Transverse colon (tissue), 4 donors: ENCODE measurements around the gene SNX13. TPM values are rescaled to one million over a fixed set of nuclear protein-coding genes. Genes with fewer than 3 reads are reported as not detected.

Source experiments
- DNase-seq: peaks from one replicate; pipeline ENCODE4 v3.0.0-alpha.2; 2019
- H3K27ac ChIP-seq, 4 donors: fragments of 200-600 bp; sonication (generic); 2 replicates each; pipeline ENCODE4 v1.5.1; 2016 to 2018; ENCODE audit warnings: inconsistent platforms in 4 of 4
- H3K27me3 ChIP-seq: fragments of 200-600 bp; sonication (generic); 2 replicates; pipeline ENCODE4 v1.5.1; 2017; ENCODE audit warnings: inconsistent platforms
- H3K36me3 ChIP-seq, 4 donors: fragments of 200-600 bp; sonication (generic); 2 replicates each; pipeline ENCODE4 v1.5.1; 2017 to 2019; ENCODE audit warnings: inconsistent platforms in 4 of 4
- H3K4me1 ChIP-seq, 4 donors: fragments of 200-600 bp; sonication (generic); 2 replicates each; pipeline ENCODE4 v1.5.1; 2017 to 2020; ENCODE audit warnings: inconsistent platforms in 4 of 4
- H3K4me3 ChIP-seq, 4 donors: fragments of 200-600 bp; sonication (generic); 1 replicate in 1 of 4; 2 replicates in 3 of 4; pipeline versions ENCODE4 v1.5.1 to v1.6.1; 2017 to 2019; ENCODE audit warnings: inconsistent platforms in 4 of 4
- H3K9me3 ChIP-seq, 2 donors: fragments of 200-600 bp; sonication (generic); 2 replicates each; pipeline ENCODE4 v1.5.1; 2017 to 2019; ENCODE audit warnings: inconsistent platforms in 2 of 2
- EP300 ChIP-seq: sonication (generic); formaldehyde crosslinking; IDR thresholded peaks from one replicate; pipeline ENCODE4 v1.6.1; 2017; ENCODE audit warnings: antibody characterized with exemption, low read depth
- POLR2A ChIP-seq: fragments of 450-650 bp; IDR thresholded peaks from one replicate; pipeline ENCODE4 v1.6.1; 2016; ENCODE audit warnings: antibody characterized with exemption, mild to moderate bottlenecking, moderate library complexity
- POLR2AphosphoS5 ChIP-seq, 3 donors: sonication (generic); formaldehyde crosslinking; IDR thresholded peaks; one replicate each; pipeline ENCODE4 v1.6.1; 2016; ENCODE audit warnings: antibody characterized with exemption in 3 of 3
- WGBS, 2 donors: methylation state at CpG; one replicate each; pipeline ENCODE4 v1.1.5; 2018; ENCODE audit warnings: low coverage in 1 of 2; 5-methylcytosine and 5-hydroxymethylcytosine counted together
- in situ Hi-C, 4 donors: fragments of 200-750 bp; cut with MboI; loops; one replicate each; pipeline versions ENCODE4 v1.15.0 to v1.15.1; 2017; ENCODE audit warnings: low sequenced_read_pairs in 3 of 4, low pct_ligation_motif_present in 1 of 4, low pct_unique_long_range_greater_than_20kb in 1 of 4
- intact Hi-C: fragments of 100-400 bp; cut with DNase I; formaldehyde crosslinking; loops from one replicate; pipeline ENCODE4 v1.15.1; 2023; ENCODE audit warnings: low total_unique reads
- total RNA-seq, 4 donors: library from RNA; depleted of rRNA; stranded (reverse); fragments of >200 nt; gene quantifications; one replicate each; pipeline ENCODE4 v1.1.0, GENCODE V29; 2016
- TF ChIP-seq, protein P1 (sequence below), 5 experiments: fragments of 200-600 bp in 3 of 5; fragments of 450-650 bp in 2 of 5; sonication (generic) in 3 of 5; IDR thresholded peaks; 1 replicate in 2 of 5; 2 replicates in 3 of 5; pipeline ENCODE4 v1.5.1; 2016 to 2017; ENCODE audit warnings: antibody characterized with exemption in 5 of 5, inconsistent platforms in 3 of 5, mild to moderate bottlenecking in 2 of 5, moderate library complexity in 1 of 5

The SNX13 gene
- total RNA-seq, 4 donors from 2014 or later, result 11.3 to 83.8 (median 69.0) TPM

DNA sequence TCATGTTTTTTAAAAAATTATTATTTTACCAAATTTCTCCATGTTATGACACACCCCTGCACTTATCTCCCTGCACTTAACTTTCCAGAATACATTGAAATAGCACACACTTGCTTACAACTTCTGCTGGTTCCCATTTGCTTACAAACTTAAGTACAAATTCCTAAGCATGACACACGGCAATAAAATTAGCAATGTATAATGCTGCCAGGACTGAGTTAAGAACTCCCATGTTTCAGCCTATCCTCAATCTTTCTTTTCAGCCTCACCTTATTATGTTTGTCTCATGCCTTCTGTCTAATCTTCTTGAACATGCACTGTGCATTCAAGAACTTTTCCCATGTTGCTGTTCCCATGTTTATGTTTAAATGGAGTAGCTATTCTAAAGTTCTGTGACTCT, 46.6 kb upstream of the SNX13 start:
- intact Hi-C loops, result no loop called here
- DNase-seq, result no peak
- WGBS, 2 donors, result 29 to 50% methylated on average over 1 of the region's 1 CpG
- Histone ChIP-seq H3K4me1 (peaks cover 4 to 45% (median 25%) of the 10 kb centered on the region in 4 donors), H3K27me3 (no peaks in the 10 kb centered on the region), H3K4me3 (no peak overlapping the region), H3K27ac (peak overlapping the region; percentile 3 to 87 (median 60)), H3K9me3 (no peaks in the 10 kb centered on the region), H3K36me3 (no peaks in the 10 kb centered on the region)
- TF ChIP-seq, protein P1, sequence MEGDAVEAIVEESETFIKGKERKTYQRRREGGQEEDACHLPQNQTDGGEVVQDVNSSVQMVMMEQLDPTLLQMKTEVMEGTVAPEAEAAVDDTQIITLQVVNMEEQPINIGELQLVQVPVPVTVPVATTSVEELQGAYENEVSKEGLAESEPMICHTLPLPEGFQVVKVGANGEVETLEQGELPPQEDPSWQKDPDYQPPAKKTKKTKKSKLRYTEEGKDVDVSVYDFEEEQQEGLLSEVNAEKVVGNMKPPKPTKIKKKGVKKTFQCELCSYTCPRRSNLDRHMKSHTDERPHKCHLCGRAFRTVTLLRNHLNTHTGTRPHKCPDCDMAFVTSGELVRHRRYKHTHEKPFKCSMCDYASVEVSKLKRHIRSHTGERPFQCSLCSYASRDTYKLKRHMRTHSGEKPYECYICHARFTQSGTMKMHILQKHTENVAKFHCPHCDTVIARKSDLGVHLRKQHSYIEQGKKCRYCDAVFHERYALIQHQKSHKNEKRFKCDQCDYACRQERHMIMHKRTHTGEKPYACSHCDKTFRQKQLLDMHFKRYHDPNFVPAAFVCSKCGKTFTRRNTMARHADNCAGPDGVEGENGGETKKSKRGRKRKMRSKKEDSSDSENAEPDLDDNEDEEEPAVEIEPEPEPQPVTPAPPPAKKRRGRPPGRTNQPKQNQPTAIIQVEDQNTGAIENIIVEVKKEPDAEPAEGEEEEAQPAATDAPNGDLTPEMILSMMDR (IDR thresholded peaks at IDR 0.05), result no peak
- no peak for TF ChIP-seq POLR2A
- TF ChIP-seq POLR2AphosphoS5 (IDR thresholded peaks at IDR 0.05), result peak in 1 of 3 donors; percentile 28
- no peak for TF ChIP-seq EP300
- in situ Hi-C loops, result no loop called here

DNA sequence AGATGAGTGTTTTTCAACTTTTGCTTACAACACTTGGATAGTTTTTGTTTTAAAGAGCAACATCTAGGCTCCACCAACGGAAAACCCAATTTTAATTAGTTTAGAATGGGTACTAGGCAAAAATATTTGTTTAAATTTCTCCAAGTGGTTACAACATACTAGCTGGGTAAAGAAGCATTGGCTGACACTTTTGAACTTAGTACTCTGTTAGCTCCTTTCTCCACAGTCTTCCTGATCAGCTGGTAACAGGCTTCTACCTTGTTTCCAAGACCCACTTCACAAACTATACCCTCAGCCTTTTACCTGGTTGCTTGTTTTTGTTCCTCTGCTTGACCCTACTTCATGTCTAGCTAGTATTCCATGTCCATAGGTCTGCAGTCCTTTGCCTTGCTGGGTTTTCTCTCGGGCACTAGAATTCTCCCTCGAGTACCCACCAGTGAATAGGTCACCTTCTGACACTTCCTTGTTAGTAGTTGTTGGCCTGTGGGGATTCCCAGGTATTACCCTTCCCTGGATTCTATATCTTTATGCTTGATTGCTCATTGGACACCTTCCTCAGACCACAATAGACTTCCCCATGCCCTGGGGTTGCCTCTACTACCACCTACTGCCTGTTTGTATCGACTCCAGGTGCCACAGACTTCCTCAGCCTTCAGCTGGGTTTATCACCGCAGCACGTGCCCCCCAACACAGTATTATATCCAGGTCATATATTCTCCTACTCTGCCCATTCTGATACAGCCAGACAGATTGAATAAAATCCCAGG, 45.4 kb upstream of the SNX13 start:
- no peak for DNase-seq

DNA sequence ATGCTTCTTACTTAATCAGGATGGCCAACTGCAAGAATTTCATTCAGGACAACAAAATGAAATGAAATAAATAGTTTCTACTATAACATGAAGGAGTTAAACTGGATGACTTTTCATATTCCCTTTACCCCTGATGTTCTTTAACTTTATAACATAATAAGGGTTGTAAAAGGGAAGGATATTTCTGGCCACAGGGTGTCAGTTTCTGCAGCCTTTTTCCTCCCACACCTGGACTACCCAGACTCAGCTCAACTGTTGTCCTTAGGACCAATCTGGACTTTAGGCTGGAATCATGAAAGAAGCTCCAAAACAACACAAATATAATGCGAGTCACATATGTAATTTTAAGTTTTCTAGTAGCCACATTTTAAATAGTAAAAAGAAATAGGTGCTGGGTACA, 44.0 kb upstream of the SNX13 start:
- in situ Hi-C loops (no loop called here), intact Hi-C loops (no loop called here)
- H3K36me3 ChIP-seq, result no peaks in the 10 kb centered on the region
- no peaks in the 10 kb centered on the region for H3K9me3 ChIP-seq
- H3K27me3 ChIP-seq, result no peaks in the 10 kb centered on the region
- H3K4me1 ChIP-seq, result peaks cover 4 to 45% (median 25%) of the 10 kb centered on the region in 4 donors
- peak; percentile 21 for DNase-seq
- no peak for TF ChIP-seq POLR2AphosphoS5 (IDR thresholded peaks at IDR 0.05)
- TF ChIP-seq EP300, result no peak
- TF ChIP-seq POLR2A, result no peak
- TF ChIP-seq, protein P1 (IDR thresholded peaks at IDR 0.05), result peak in 1 of 5 experiments; percentile 11
- peak overlapping the region in 1 of 4 donors; percentile 17 for H3K4me3 ChIP-seq
- 33 to 72% methylated on average over 1 of the region's 1 CpG for WGBS, 2 donors
- H3K27ac ChIP-seq, result peak overlapping the region; percentile 52 to 87 (median 79)

More for the DNA sequence above, 45.4 kb upstream of the SNX13 start:
- no peak overlapping the region for H3K4me3 ChIP-seq
- peak overlapping the region; percentile 43 to 87 (median 79) for H3K27ac ChIP-seq
- no peaks in the 10 kb centered on the region for H3K27me3 ChIP-seq
- TF ChIP-seq POLR2AphosphoS5 (IDR thresholded peaks at IDR 0.05), result no peak
- TF ChIP-seq, protein P1 (IDR thresholded peaks at IDR 0.05), result no peak
- TF ChIP-seq POLR2A, result no peak
- no peak for TF ChIP-seq EP300
- H3K9me3 ChIP-seq, result no peaks in the 10 kb centered on the region
- in situ Hi-C loops (no loop called here), intact Hi-C loops (no loop called here)
- peaks cover 4 to 45% (median 25%) of the 10 kb centered on the region in 4 donors for H3K4me1 ChIP-seq
- WGBS, 2 donors, result 79 to 90% methylated on average over 6 of the region's 6 CpGs
- no peaks in the 10 kb centered on the region for H3K36me3 ChIP-seq

DNA sequence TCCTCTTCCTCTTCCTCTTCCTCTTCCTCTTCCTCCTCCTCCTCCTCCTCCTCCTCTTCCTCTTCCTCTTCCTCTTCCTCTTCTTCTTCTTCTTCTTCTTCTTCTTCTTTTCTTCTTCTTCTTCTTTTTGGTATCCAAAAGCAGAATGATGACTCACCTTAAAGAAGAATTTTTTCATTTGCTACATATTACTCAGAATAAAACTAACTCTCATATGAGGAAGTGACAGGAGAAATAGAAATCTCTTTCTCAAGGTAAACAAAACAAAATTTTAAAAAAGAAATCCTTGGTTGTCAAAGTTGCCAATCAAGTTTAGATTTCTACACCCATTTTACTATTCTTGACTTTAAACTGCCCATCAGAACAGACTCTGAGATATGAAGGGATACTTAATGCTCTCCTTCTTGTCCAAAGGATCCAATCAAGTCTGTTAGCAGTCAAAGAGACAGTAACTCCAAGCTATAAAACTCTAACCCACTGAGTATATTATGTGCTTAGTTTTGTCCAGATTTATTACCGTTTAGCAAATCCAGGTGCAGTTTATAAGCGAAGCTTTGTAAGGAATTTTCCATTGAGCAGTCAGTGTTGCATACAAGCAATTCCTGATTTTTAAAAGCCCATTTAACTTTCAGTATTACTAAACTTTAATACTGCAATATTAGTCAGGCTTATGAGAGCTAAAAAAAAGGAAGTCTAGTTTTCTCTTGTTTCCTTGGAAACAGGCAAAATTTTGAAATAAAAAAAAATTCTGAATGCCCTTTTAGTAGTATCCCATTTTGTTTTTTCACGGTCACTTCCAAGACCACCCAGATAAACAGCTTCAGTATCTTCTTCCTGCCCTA, 43.1 kb upstream of the SNX13 start:
- Histone ChIP-seq H3K36me3 (no peaks in the 10 kb centered on the region), H3K27ac (peak overlapping the region; percentile 52 to 87 (median 79)), H3K4me1 (peaks cover 4 to 41% (median 25%) of the 10 kb centered on the region in 4 donors), H3K9me3 (no peaks in the 10 kb centered on the region), H3K4me3 (peak overlapping the region in 1 of 4 donors; percentile 17), H3K27me3 (no peaks in the 10 kb centered on the region)
- DNase-seq, result no peak
- intact Hi-C loops, result no loop called here
- in situ Hi-C loops, result no loop called here
- WGBS, 2 donors, result 23 to 27% methylated on average over 2 to 3 of the region's 3 CpGs
- TF ChIP-seq EP300, result no peak
- TF ChIP-seq POLR2A, result no peak
- TF ChIP-seq, protein P1 (IDR thresholded peaks at IDR 0.05), result no peak
- no peak for TF ChIP-seq POLR2AphosphoS5 (IDR thresholded peaks at IDR 0.05)
